GM21447 (cell line): ENCODE data around the gene B3GNT7.
A peak's percentile ranks its signal among the peaks of the same experiment; 100 is the strongest.

ENCODE experiments used
- ATAC-seq: cut with Tn5 transposase; IDR thresholded peaks from one replicate; pipeline ENCODE4 v1.9.1; 2021; ENCODE audit not compliant: unreplicated experiment

B3GNT7 gene

DNA sequence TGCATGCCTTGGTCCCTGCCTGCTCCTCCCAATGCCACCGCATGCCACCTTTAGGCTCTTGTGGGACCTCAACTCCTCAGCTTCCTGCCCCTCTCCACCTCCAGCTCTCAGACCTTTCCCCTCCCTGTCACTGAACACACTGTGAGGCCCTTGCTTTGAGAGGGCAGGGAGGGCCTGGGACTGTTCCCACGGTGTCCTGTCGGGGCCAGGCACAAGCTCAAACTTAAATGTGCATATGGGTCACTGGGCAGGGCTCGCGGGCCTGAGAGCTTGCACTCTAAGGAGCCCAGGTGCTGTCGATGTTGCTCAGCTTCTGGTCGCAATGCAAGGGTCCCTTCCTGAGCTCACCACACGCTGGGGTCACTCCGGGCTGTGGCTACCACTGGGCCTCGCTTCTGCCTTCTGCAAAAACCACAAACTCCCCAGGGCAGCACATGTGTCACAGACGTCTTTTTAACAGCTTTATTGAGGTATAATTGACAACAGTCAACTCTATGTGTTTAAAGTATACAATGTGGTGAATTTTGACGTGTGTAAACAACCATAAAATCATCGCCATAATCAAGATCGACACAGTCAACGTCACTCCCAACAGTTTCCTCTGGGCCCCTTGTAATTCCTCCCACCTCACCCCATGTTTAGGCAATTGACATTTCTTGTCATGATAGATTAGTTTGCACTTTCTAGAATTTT, 11.9 kb upstream of the B3GNT7 start:
- no peak for ATAC-seq

DNA sequence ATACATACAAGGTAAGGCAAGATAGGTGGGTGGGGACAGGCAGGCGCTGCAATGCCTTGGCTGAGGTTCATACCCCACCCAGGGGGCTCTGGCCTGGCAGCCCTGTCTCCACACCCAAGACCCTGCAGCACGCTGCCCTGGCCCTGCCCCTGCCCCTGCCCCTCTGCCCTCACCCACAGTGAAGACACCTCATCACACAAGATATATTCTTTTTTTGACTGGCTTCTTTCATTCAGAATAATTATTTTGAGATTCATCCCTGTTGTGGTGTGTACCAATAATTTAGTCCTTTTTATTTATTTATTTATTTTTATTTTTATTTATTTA, 11.4 kb upstream of the B3GNT7 start:
- ATAC-seq: no peak

DNA sequence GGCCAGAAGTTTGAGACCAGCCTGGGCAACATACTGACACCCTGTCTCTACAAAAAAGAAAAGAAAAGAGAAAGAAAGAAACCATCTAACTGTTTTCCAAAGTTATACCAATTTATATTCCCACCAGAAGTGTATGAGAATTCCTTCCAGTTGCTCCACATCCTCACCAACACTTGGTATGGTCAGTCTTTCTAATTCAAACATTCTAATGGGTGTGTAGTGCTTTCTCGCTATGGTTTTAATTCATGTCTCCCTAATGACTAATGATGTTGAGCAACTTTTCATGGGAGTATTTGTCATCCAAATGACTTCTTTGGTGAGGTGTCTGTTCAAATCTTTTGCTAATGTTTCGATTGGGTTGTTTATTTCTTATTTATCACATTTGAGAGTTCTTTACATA, 10.5 kb upstream of the B3GNT7 start:
- ATAC-seq: no peak

- no peak for ATAC-seq
Observed at GRCh38 chr2:231385429-231385828, 10.1 kb upstream of the B3GNT7 start.

- ATAC-seq: no peak
Observed at GRCh38 chr2:231386446-231386845, 9.1 kb upstream of the B3GNT7 start.

DNA sequence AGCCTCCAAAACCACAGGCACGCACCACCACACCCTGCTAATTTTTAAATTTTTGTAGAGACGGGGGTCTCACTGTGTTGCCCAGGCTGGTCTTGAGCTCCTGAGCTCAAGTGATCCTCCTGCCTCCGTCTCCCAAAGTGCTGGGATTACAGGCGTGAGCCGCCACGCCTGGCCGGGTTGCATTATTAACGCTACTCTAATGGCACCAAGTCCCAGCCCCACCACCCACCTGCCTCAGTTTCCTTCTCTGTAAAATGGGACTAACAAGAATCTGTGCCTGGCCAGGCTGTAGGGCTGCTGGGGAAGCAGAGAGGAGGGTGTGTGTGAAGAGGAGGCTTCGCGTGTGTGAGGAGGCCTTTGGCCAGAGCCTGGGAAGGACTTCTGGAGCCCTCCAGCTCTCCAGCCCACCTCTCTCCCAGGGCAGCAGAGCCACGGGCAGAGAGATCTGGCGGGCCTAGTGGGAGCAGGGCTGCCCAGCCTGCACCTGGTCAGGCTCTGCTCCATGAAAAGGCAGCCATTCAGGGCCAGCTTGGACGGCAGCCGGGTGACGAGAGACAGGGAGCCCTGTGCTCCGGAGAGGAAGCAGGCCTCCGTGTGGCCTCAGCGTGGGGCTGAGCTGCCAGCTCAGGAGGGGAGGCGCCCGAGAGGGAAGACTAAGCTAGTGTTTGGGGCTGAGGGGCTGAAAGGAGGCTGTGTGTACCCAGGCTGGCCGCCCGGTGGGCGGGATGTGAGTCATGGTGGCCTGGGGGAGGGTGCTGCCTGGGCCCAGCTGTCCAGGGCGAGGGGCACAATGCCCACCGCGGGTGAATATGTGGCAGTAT, 7.4 kb upstream of the B3GNT7 start:
- no peak for ATAC-seq

DNA sequence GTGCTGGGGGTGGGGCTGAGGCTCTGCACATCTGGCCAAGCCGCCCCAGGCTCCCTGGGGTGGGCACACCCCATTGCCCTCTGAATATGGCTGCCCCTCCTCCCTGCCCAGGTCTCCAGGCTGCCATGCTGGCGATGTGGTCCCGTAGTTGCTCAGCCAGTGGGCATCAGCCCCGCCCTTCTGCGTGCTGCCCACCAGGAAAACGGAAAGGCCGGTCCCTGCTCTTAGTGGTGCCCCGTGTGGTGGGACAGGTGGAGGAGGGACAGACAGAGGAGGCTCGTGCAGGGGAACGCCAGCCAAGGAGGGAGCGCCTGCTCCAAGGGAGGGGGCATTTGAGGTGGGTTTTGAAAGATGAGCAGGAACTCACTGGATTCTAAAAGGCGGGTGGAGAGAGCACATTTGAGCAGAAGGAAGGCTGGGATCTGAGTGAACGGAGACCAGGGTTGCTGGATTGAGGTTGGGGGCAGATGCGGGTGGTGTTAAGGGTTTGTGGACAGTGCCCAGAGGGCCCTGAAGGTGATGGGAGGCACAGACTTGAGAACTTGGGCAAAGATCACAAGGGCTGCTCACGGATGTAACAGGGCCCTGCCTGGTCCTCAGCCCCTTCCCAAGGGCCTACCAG, 6.7 kb upstream of the B3GNT7 start:
- no peak for ATAC-seq

- ATAC-seq: no peak
Observed at GRCh38 chr2:231390667-231391066, 4.8 kb upstream of the B3GNT7 start.

- no peak for ATAC-seq
Observed at GRCh38 chr2:231391981-231392380, 3.5 kb upstream of the B3GNT7 start.

DNA sequence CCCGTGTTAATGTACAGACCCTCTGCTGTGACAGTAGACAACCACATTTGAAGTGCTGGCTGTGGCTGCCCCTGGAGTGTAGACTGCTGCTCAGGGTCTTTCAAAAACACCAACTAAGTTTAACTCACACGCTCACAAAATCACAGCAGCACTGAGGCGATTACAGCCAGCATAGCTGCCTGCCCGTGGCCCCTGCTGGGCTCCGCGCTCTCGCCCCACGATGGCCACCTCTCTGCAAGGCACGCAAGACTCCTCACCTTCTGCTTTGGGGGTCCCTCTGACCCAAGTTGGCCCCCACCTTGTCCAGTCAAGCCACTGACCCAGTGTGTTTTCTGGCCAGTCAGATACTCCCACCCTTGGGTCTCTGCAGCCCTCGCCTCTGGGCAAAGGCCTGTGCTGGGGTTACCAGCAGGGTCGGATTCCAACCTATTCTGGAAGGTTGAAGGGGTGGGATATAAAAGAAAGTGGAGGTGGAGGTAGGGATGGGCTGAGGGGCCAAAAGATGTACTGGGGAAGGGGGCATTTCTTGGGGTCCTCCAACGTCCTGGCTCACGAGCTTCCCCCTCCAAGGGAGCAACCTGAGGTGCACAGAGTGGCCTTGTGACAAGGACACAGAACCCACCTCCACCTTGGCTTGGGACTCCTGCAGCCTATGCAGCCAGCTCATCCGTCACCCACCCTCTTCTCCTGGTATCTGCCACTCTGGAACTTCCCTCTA, 2.9 kb upstream of the B3GNT7 start:
- ATAC-seq: no peak

- peak; percentile 49 for ATAC-seq
Observed at GRCh38 chr2:231393149-231394131, 2.1 kb upstream of the B3GNT7 start.

GRCh38 chr2:231394211-231395141, 1.0 kb upstream of the B3GNT7 start:
- ATAC-seq: peak; percentile 56

DNA sequence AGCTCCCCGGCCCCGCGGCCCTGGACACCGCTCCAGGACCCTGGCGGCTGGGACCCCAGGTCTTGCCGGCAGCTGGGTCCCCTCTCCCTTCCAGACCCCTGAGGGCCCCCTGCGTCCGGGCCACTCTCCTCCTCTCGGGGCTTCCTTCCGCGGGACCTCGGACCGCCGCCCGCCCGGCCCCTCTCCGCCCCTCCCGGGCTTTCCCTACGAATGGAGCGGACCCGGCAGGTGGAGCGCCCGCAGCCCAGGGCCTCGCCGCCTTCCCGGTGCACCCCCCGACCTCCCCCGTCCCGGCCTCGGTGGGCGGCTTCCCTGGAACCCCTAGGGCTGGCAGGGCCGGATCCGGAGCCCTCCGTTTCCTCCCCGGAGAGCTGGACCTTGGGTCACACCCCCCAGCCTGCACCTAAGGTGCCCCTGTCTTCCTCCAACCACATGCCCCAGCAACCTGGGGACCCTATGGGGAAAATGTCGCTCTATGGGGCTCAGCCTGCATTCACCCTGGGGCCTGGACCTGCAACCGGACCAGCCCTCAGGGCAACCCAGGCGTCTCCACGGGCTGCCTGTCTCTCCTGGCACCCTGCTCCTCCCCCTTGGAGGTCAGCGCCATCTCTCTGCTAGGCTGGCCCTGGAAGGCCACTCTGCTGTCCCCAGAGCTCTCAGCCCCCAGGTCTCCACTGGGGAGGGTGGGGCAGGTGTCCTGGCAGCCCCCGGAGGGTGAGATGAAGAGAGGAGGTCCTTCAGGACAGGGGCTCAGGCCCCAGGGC, 730 bp downstream of the B3GNT7 start:
- no peak for ATAC-seq

DNA sequence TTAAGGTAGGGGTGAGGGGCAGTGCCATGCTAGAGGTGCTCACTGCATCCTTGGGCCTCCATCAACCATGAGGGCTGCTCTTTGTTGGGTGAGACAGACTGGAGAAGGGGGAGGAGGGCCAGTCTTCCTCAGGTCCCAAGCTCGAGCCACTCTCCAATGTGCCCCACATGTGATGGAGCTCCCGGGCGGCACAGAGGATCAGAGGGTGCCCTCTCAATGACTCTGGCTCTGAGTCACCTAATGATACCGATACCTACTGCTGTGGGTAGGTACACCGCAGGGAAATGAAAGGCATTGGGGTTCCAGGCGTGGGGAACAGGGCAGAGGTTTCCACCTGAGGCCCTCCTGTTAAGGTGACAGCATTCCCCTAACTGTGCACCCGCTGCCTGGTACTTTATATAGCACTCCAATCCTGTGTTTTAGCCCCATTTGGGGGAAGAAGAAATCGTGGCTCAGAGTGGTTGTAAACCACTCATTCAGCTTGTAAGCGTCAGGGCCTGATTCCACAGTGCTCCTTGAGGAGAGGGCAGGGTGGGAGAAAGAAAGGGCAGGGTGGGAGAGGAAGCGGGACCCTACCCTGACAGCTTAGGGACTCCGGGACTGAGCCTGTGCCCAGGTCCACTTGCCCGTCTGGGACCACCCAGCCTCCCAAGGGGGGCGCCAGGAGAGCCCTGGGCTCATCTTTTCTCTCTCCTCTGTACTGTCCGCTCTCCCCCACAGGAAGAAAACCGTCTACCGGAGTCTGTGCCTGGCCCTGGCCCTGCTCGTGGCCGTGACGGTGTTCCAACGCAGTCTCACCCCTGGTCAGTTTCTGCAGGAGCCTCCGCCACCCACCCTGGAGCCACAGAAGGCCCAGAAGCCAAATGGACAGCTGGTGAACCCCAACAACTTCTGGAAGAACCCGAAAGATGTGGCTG, 1.8 kb downstream of the B3GNT7 start:
- ATAC-seq: no peak

- no peak for ATAC-seq
Observed at GRCh38 chr2:231397928-231398294, 2.4 kb downstream of the B3GNT7 start.

GRCh38 chr2:231398585-231398984, 3.1 kb downstream of the B3GNT7 start:
- no peak for ATAC-seq

- ATAC-seq: no peak
Observed at GRCh38 chr2:231399046-231399852, 3.7 kb downstream of the B3GNT7 start.
